ENCODE results near the gene MUC5B.
A peak's percentile ranks its signal among the peaks of the same experiment; 100 is the strongest.

Gene MUC5B

GRCh38 chr11:1302461-1303125 lies 79.7 kb downstream of the MUC5B start:
- no peak for DNase-seq

GRCh38 chr11:1303126-1303821 lies 80.4 kb downstream of the MUC5B start:
- DNase-seq, result peak; percentile 21 to 25

GRCh38 chr11:1303973-1304372 lies 81.1 kb downstream of the MUC5B start:
- peak; percentile 4 to 9 for DNase-seq

- peak; percentile 11 to 12 for DNase-seq
Observed at GRCh38 chr11:1304380-1304779, 81.5 kb downstream of the MUC5B start.

GRCh38 chr11:1305063-1305495 lies 82.2 kb downstream of the MUC5B start:
- DNase-seq, result peak; percentile 8 to 11

- peak; percentile 4 to 9 for DNase-seq
Observed at GRCh38 chr11:1305501-1306056, 82.7 kb downstream of the MUC5B start.

- DNase-seq, result peak; percentile 13 to 16
Observed at GRCh38 chr11:1306186-1307162, 83.6 kb downstream of the MUC5B start.

- peak; percentile 21 to 27 for DNase-seq
Observed at GRCh38 chr11:1307163-1307870, 84.5 kb downstream of the MUC5B start.

GRCh38 chr11:1307998-1308742 lies 85.3 kb downstream of the MUC5B start:
- peak; percentile 19 for DNase-seq

- peak in 1 of 2 experiments; percentile 34 for DNase-seq
Observed at GRCh38 chr11:1308743-1309497, 86.1 kb downstream of the MUC5B start.

GRCh38 chr11:1309498-1310317 lies 86.8 kb downstream of the MUC5B start, which contains the start of gene TOLLIP:
Gene TOLLIP, minus strand, starts transcription at chr11:1309632. Its CDS starts 134 bp downstream, at chr11:1309498.
- peak; percentile 95 to 99 for DNase-seq

- peak in 1 of 2 experiments; percentile 47 for DNase-seq
Observed at GRCh38 chr11:1310318-1310687, 87.4 kb downstream of the MUC5B start.

- peak; percentile 69 to 71 for DNase-seq
Observed at GRCh38 chr11:1310772-1311468, 88.1 kb downstream of the MUC5B start.

Data from activated T-cell treated with anti-CD3 and anti-CD28 coated beads, Interleukin-2, amount 50 U/mL, for 48 hours (primary cell).